ENCODE measurements around the gene PANX1. TPM values are rescaled to one million over a fixed set of nuclear protein-coding genes. Genes with fewer than 3 reads are reported as not detected.

Gene PANX1
- total and polyA plus RNA-seq, 12 donors: 3.3 to 40.5 (median 16.8) TPM

- Histone ChIP-seq H3K4me1 (replicated peaks in 1 of 2) (peaks cover 8 to 53% of the 10 kb centered on the region in 2 donors), H3K4me3 (no peak overlapping the region), H3K27ac (no peak overlapping the region), H3K27me3 (no peaks in the 10 kb centered on the region), H3K9me3 (replicated peaks in 1 of 3) (no peaks in the 10 kb centered on the region), H3K36me3 (replicated peaks in 1 of 2) (no peaks in the 10 kb centered on the region)
- intact Hi-C loops (cut with DNase I): no loop called here
- no peak for DNase-seq
- 85 to 90% (median 89%) methylated on average over 3 of the region's 3 CpGs for WGBS, 4 donors
- TF ChIP-seq CTCF (IDR thresholded peaks at IDR 0.05) (no peak), POLR2A (IDR thresholded peaks at IDR 0.05) (no peak)
Observed at GRCh38 chr11:94150056-94150455, 21.4 kb downstream of the PANX1 start.

GRCh38 chr11:94150704-94151685, 22.4 kb downstream of the PANX1 start:
- WGBS, 4 donors: 87 to 94% (median 88%) methylated on average over 4 of the region's 4 CpGs

GRCh38 chr11:94151903-94152677, 23.4 kb downstream of the PANX1 start:
- Histone ChIP-seq H3K9me3 (replicated peaks in 1 of 3) (no peaks in the 10 kb centered on the region), H3K4me1 (replicated peaks in 1 of 2) (peaks cover 8 to 37% of the 10 kb centered on the region in 2 donors), H3K4me3 (no peak overlapping the region), H3K36me3 (replicated peaks in 1 of 2) (no peaks in the 10 kb centered on the region), H3K27ac (no peak overlapping the region), H3K27me3 (no peaks in the 10 kb centered on the region)
- 58 to 77% (median 70%) methylated on average over 4 to 6 of the region's 6 CpGs for whole genome bisulfite sequencing, 4 donors
- TF ChIP-seq CTCF (IDR thresholded peaks at IDR 0.05): no peak
- TF ChIP-seq POLR2A (IDR thresholded peaks at IDR 0.05): no peak
- intact Hi-C loops (cut with DNase I): no loop called here
- DNase-seq: peak; percentile 54 to 84 (median 71)

More at GRCh38 chr11:94150704-94151685, 22.4 kb downstream of the PANX1 start:
- Histone ChIP-seq H3K27me3 (no peaks in the 10 kb centered on the region), H3K4me3 (no peak overlapping the region), H3K9me3 (replicated peaks in 1 of 3) (no peaks in the 10 kb centered on the region), H3K36me3 (replicated peaks in 1 of 2) (no peaks in the 10 kb centered on the region), H3K27ac (no peak overlapping the region), H3K4me1 (replicated peaks in 1 of 2) (peaks cover 8 to 48% of the 10 kb centered on the region in 2 donors)
- intact Hi-C loops (cut with DNase I): no loop called here
- TF ChIP-seq CTCF (IDR thresholded peaks at IDR 0.05) (no peak), POLR2A (IDR thresholded peaks at IDR 0.05) (no peak)
- no peak for DNase-seq

GRCh38 chr11:94152678-94153065, 24.0 kb downstream of the PANX1 start:
- TF ChIP-seq CTCF (IDR thresholded peaks at IDR 0.05) (no peak), POLR2A (IDR thresholded peaks at IDR 0.05) (no peak)
- Histone ChIP-seq H3K36me3 (replicated peaks in 1 of 2) (no peaks in the 10 kb centered on the region), H3K4me3 (no peak overlapping the region), H3K27me3 (no peaks in the 10 kb centered on the region), H3K9me3 (replicated peaks in 1 of 3) (no peaks in the 10 kb centered on the region), H3K4me1 (replicated peaks in 1 of 2) (peaks cover 8 to 35% of the 10 kb centered on the region in 2 donors), H3K27ac (no peak overlapping the region)
- no peak for DNase-seq
- intact Hi-C loops (cut with DNase I): no loop called here
- WGBS, 4 donors: 75 to 87% (median 80%) methylated on average over 6 of the region's 6 CpGs

Measured in adrenal gland (tissue), 12 donors.